ENCODE data around the gene BTAF1. TPM values are rescaled to one million over a fixed set of nuclear protein-coding genes. Genes with fewer than 3 reads are reported as not detected.

The BTAF1 gene
- polyA plus RNA-seq, 1 donor (not counting 4 experiments of a cell fraction or from before 2014, with no cell fraction given), result 42.9 TPM

DNA sequence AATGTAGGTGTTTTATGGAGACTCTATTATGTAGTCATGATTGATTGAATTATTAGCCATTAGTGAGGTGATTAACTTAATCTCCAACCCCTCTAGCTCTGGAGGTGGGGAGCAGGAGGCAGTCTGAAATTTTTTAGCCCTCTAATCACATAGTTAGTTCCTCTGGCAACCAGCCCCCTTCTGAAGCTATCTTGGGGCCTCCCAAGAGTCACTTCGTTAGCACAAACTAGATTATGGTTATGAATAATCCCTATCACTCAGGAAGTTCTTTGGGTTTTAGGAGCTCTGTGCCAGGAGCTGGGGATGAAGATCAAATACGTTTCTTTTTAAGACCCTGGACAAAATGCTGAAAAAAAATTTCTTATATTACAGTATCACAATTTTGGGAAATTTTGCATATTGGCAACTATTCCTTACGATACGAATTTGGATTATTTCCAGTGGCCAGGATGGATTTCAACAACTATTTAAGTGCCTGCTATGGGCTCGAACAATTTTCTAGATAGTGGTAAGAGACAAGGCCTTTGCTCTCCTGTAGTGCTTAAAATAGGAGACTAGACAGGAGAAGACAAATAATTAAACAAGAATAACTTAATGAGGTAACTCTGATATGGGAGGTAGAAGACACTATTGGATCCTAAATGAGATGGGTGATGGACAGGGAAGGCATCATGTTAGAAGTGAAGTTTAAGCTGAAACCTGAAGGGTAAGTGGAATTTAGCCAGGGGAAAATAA is 52.9 kb downstream of the BTAF1 start:
- Histone ChIP-seq H3K9me3 (ENCODE audit: control insufficient read depth, low read depth, low read length) (no peaks in the 10 kb centered on the region), H3K27me3 (ENCODE audit: control insufficient read depth, extremely low read depth, insufficient read depth, low read length) (no peaks in the 10 kb centered on the region), H4K20me1 (ENCODE audit: control insufficient read depth, extremely low read depth, insufficient read depth, low read length) (no peaks in the 10 kb centered on the region), H3K9ac (ENCODE audit: control insufficient read depth, extremely low read depth, insufficient read depth, low read length) (no peak overlapping the region), H3K79me2 (ENCODE audit: control insufficient read depth, insufficient read depth, low read length) (no peaks in the 10 kb centered on the region), H2AFZ (ENCODE audit: control insufficient read depth, low read length) (no peak overlapping the region), H3K36me3 (ENCODE audit: control insufficient read depth in 2 of 2, extremely low read depth in 1 of 2, insufficient read depth in 2 of 2, low read length in 2 of 2) (peaks cover 1 to 11% of the 10 kb centered on the region in 2 experiments), H3K27ac (ENCODE audit: control insufficient read depth, insufficient read depth, low read length) (no peak overlapping the region), H3K4me3 (ENCODE audit: control insufficient read depth in 2 of 3, extremely low read depth in 1 of 3, insufficient read depth in 2 of 3, low read depth in 1 of 3, low read length in 3 of 3) (no peak overlapping the region), H3K9me1 (ENCODE audit: control insufficient read depth, extremely low read depth, insufficient read depth, low read length) (no peaks in the 10 kb centered on the region), H3K4me1 (ENCODE audit: control insufficient read depth, extremely low read depth, insufficient read depth, low read length) (peaks cover 13% of the 10 kb centered on the region), H3K4me2 (ENCODE audit: control insufficient read depth, extremely low read depth, insufficient read depth, low read depth, low read length) (no peak overlapping the region)
- no peak for DNase-seq (ENCODE audit: low read depth, low spot score)
- no peak for TF ChIP-seq EZH2 (IDR thresholded peaks at IDR 0.05; ENCODE audit: low read length)
- TF ChIP-seq, protein P1, sequence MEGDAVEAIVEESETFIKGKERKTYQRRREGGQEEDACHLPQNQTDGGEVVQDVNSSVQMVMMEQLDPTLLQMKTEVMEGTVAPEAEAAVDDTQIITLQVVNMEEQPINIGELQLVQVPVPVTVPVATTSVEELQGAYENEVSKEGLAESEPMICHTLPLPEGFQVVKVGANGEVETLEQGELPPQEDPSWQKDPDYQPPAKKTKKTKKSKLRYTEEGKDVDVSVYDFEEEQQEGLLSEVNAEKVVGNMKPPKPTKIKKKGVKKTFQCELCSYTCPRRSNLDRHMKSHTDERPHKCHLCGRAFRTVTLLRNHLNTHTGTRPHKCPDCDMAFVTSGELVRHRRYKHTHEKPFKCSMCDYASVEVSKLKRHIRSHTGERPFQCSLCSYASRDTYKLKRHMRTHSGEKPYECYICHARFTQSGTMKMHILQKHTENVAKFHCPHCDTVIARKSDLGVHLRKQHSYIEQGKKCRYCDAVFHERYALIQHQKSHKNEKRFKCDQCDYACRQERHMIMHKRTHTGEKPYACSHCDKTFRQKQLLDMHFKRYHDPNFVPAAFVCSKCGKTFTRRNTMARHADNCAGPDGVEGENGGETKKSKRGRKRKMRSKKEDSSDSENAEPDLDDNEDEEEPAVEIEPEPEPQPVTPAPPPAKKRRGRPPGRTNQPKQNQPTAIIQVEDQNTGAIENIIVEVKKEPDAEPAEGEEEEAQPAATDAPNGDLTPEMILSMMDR (optimal IDR thresholded peaks at IDR 0.05 in 1 of 3, IDR thresholded peaks at IDR 0.05 in 1 of 3, conservative IDR thresholded peaks at IDR 0.05 in 1 of 3; ENCODE audit: extremely low read depth in 1 of 3, insufficient read depth in 2 of 3, low read length in 3 of 3), result no peak
- dilution Hi-C loops (cut with MboI; ENCODE audit: extremely low pct_ligation_motif_present, low sequenced_read_pairs), result no loop called here
- FAIRE-seq, result no peak

DNA sequence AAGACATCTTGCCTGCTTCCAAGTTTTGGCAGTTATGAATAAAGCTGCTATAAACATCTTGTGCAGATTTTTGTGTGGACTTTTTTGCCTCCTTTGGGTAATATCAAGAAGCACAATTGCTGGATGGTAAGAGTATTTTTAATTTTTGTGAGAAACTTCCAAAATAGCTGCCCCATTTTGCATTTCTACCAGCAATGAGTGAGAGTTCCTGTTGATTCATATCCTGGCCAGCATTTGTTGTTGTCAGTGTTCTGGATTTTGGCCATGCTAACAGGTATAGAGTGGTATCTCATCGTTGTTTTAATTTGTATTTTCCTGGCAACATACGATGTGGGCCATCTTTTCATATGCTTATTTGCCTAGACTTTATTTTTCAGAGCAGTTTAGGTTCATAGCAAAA is 53.9 kb downstream of the BTAF1 start:
- Histone ChIP-seq H3K9me3 (ENCODE audit: control insufficient read depth, low read depth, low read length) (no peaks in the 10 kb centered on the region), H3K9me1 (ENCODE audit: control insufficient read depth, extremely low read depth, insufficient read depth, low read length) (no peaks in the 10 kb centered on the region), H3K9ac (ENCODE audit: control insufficient read depth, extremely low read depth, insufficient read depth, low read length) (no peak overlapping the region), H3K27me3 (ENCODE audit: control insufficient read depth, extremely low read depth, insufficient read depth, low read length) (no peaks in the 10 kb centered on the region), H3K36me3 (ENCODE audit: control insufficient read depth in 2 of 2, extremely low read depth in 1 of 2, insufficient read depth in 2 of 2, low read length in 2 of 2) (peaks cover under 1 to 11% of the 10 kb centered on the region in 2 experiments), H3K79me2 (ENCODE audit: control insufficient read depth, insufficient read depth, low read length) (no peaks in the 10 kb centered on the region), H3K27ac (ENCODE audit: control insufficient read depth, insufficient read depth, low read length) (no peak overlapping the region), H3K4me3 (ENCODE audit: control insufficient read depth in 2 of 3, extremely low read depth in 1 of 3, insufficient read depth in 2 of 3, low read depth in 1 of 3, low read length in 3 of 3) (no peak overlapping the region), H3K4me1 (ENCODE audit: control insufficient read depth, extremely low read depth, insufficient read depth, low read length) (peaks cover 13% of the 10 kb centered on the region), H3K4me2 (ENCODE audit: control insufficient read depth, extremely low read depth, insufficient read depth, low read depth, low read length) (no peak overlapping the region), H4K20me1 (ENCODE audit: control insufficient read depth, extremely low read depth, insufficient read depth, low read length) (no peaks in the 10 kb centered on the region), H2AFZ (ENCODE audit: control insufficient read depth, low read length) (no peak overlapping the region)
- dilution Hi-C loops (cut with MboI; ENCODE audit: extremely low pct_ligation_motif_present, low sequenced_read_pairs), result no loop called here
- no peak for DNase-seq (ENCODE audit: low read depth, low spot score)
- TF ChIP-seq, protein P1 (optimal IDR thresholded peaks at IDR 0.05 in 1 of 3, IDR thresholded peaks at IDR 0.05 in 1 of 3, conservative IDR thresholded peaks at IDR 0.05 in 1 of 3; ENCODE audit: extremely low read depth in 1 of 3, insufficient read depth in 2 of 3, low read length in 3 of 3), result no peak
- no peak for TF ChIP-seq EZH2 (IDR thresholded peaks at IDR 0.05; ENCODE audit: low read length)
- FAIRE-seq, result no peak

All from keratinocyte (primary cell).